Kidney epithelial cell (primary cell): ENCODE data around the gene EDIL3. TPM values are rescaled to one million over a fixed set of nuclear protein-coding genes. Genes with fewer than 3 reads are reported as not detected.

Experiments used
- DNase-seq: peaks from one replicate; pipeline ENCODE4 v3.0.0-alpha.2; 2010; ENCODE audit warnings: low read depth
- H3K27me3 ChIP-seq: 2 replicates; pipeline ENCODE4 v1.6.0; 2011; ENCODE audit warnings: low read length; ENCODE audit not compliant: control insufficient read depth, insufficient read depth
- H3K36me3 ChIP-seq: 2 replicates; pipeline ENCODE4 v1.5.1; 2011; ENCODE audit warnings: low read length; ENCODE audit not compliant: control insufficient read depth, insufficient read depth
- H3K4me3 ChIP-seq: 2 replicates; pipeline ENCODE4 v1.5.1; 2011; ENCODE audit warnings: low read depth, mild to moderate bottlenecking, control low read depth, low read length
- CTCF ChIP-seq: IDR thresholded peaks from 2 replicates; pipeline ENCODE4 v1.5.1; 2011; ENCODE audit warnings: mild to moderate bottlenecking, moderate library complexity, low read length, control low read depth, inconsistent platforms; ENCODE audit not compliant: insufficient read depth, poor library complexity, severe bottlenecking
- total RNA-seq: library from RNA; depleted of rRNA; stranded (reverse); fragments of >200 nt; gene quantifications from 2 replicates; pipeline ENCODE4 v1.2.3, GENCODE V29; 2015

EDIL3 gene
- total RNA-seq, 1 donor from 2014 or later, result 41.7 TPM

- no peaks in the 10 kb centered on the region for H3K36me3 ChIP-seq
- no peak overlapping the region for H3K4me3 ChIP-seq
- H3K27me3 ChIP-seq, result no peaks in the 10 kb centered on the region
- DNase-seq, result no peak
- TF ChIP-seq CTCF, result no peak
These were observed 182.5 kb downstream of the EDIL3 start for GRCh38 chr5:84202136-84202535.

- no peak for DNase-seq
- Histone ChIP-seq H3K36me3 (no peaks in the 10 kb centered on the region), H3K4me3 (no peak overlapping the region), H3K27me3 (no peaks in the 10 kb centered on the region)
- TF ChIP-seq CTCF, result no peak
These were observed 187.1 kb downstream of the EDIL3 start for GRCh38 chr5:84197538-84197937.

GRCh38 chr5:84191281-84191680 is 193.4 kb downstream of the EDIL3 start:
- no peak overlapping the region for H3K4me3 ChIP-seq
- H3K27me3 ChIP-seq, result no peaks in the 10 kb centered on the region
- no peaks in the 10 kb centered on the region for H3K36me3 ChIP-seq
- peak; percentile 5 for DNase-seq
- TF ChIP-seq CTCF, result no peak

- no peak for DNase-seq
- no peak for TF ChIP-seq CTCF
- no peaks in the 10 kb centered on the region for H3K27me3 ChIP-seq
- H3K4me3 ChIP-seq, result no peak overlapping the region
- H3K36me3 ChIP-seq, result no peaks in the 10 kb centered on the region
These were observed 199.8 kb downstream of the EDIL3 start for GRCh38 chr5:84184857-84185256.

GRCh38 chr5:84181093-84181492 is 203.6 kb downstream of the EDIL3 start:
- TF ChIP-seq CTCF, result no peak
- DNase-seq, result no peak
- no peaks in the 10 kb centered on the region for H3K36me3 ChIP-seq
- no peak overlapping the region for H3K4me3 ChIP-seq
- H3K27me3 ChIP-seq, result no peaks in the 10 kb centered on the region

- no peak for TF ChIP-seq CTCF
- Histone ChIP-seq H3K27me3 (no peaks in the 10 kb centered on the region), H3K36me3 (no peaks in the 10 kb centered on the region), H3K4me3 (no peak overlapping the region)
- no peak for DNase-seq
These were observed 215.8 kb downstream of the EDIL3 start for GRCh38 chr5:84168841-84169240.
